ENCODE data around the gene MRTFB.

- TF ChIP-seq POLR2A (IDR thresholded peaks at IDR 0.05) (no peak), CTCF (IDR thresholded peaks at IDR 0.05) (no peak), POLR2AphosphoS5 (IDR thresholded peaks at IDR 0.05) (no peak), EP300 (IDR thresholded peaks at IDR 0.05) (no peak)
These were observed 140.9 kb downstream of the MRTFB start for GRCh38 chr16:14211856-14212543.

Measured in stomach (tissue), 4 donors.